Measurements from ENCODE around the gene MRPL38. TPM values are rescaled to one million over a fixed set of nuclear protein-coding genes. Genes with fewer than 3 reads are reported as not detected.

MRPL38 gene
- total and polyA plus RNA-seq, 4 donors: 47.8 to 105 (median 66.1) TPM

DNA sequence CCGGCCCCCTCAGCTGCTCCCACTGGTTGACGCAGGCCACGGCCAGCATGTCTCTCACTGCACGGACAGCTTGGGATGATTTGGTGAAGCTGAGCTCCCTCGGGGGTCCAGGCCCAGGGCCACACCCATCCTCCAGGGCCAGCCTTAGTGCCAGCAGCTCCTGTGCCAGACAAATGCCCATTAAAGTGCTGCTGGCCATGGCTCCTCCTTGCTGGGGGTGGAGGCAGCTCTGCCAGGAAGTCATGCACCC lies 28.8 kb downstream of the MRPL38 start:
- H3K4me3 ChIP-seq: no peak overlapping the region
- DNase-seq: no peak
- H3K27me3 ChIP-seq (ENCODE audit: control insufficient read depth in 3 of 3, insufficient read depth in 3 of 3, low read length in 2 of 3): no peaks in the 10 kb centered on the region
- peaks cover 3 to 36% (median 22%) of the 10 kb centered on the region in 5 donors for H3K4me1 ChIP-seq (ENCODE audit: control insufficient read depth in 5 of 5, insufficient read depth in 5 of 5, low read length in 5 of 5)
- no peak overlapping the region for H3K9ac ChIP-seq (ENCODE audit: insufficient read depth in 1 of 2, low read length in 2 of 2)
- H3K36me3 ChIP-seq (ENCODE audit: control insufficient read depth in 4 of 4, insufficient read depth in 4 of 4, low read length in 4 of 4): peaks cover 0 to 11% (median 7%) of the 10 kb centered on the region in 4 donors
- peak; percentile 42 for ATAC-seq (ENCODE audit: insufficient read depth, low FRiP score)
- WGBS, 2 donors: 41 to 48% methylated on average over 5 of the region's 5 CpGs
- TF ChIP-seq, protein P1, sequence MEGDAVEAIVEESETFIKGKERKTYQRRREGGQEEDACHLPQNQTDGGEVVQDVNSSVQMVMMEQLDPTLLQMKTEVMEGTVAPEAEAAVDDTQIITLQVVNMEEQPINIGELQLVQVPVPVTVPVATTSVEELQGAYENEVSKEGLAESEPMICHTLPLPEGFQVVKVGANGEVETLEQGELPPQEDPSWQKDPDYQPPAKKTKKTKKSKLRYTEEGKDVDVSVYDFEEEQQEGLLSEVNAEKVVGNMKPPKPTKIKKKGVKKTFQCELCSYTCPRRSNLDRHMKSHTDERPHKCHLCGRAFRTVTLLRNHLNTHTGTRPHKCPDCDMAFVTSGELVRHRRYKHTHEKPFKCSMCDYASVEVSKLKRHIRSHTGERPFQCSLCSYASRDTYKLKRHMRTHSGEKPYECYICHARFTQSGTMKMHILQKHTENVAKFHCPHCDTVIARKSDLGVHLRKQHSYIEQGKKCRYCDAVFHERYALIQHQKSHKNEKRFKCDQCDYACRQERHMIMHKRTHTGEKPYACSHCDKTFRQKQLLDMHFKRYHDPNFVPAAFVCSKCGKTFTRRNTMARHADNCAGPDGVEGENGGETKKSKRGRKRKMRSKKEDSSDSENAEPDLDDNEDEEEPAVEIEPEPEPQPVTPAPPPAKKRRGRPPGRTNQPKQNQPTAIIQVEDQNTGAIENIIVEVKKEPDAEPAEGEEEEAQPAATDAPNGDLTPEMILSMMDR (IDR thresholded peaks at IDR 0.05; ENCODE audit: control extremely low read depth, extremely low read depth): no peak
- no peaks in the 10 kb centered on the region for H3K9me3 ChIP-seq (ENCODE audit: control insufficient read depth in 4 of 4, insufficient read depth in 3 of 4, low read length in 3 of 4)
- peak overlapping the region; percentile 75 to 94 for H3K27ac ChIP-seq (ENCODE audit: low read depth in 1 of 2, low read length in 1 of 2)

DNA sequence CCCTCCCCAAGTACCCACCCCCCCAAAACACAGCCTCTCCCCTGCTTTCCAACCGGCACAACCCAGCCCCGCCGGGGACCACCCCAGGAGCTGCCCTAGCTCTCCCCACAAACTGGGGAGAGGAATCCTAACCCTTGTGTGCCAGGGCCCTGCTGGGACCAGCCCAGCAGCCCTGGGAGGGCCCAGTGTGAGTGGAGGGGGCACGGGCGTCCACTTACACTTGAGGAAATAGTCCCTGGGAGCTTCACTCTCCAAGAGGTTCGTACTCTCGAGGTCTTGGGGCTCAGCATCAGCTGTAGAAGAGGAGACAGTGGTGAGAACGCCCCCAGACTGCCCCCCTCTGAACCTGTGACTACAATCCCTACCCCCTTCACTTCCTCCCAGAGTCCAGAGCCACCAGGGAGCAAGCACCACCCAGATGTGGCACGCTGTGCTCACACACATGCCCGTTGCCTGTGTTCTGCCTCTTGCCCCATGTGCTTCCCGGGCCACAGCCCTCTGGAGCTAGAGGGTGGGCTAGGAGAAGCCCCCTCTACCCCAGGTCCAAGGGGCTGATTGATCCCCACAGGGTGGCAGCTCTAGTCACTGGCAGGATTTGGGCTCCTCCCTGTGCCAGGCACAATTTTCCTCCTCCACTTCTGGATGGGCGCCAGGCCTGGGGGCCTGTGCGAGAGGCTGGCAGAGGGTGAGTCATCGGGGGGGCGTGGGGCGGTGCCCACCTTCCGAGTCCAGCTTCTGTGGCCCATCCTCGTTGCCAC lies 29.3 kb downstream of the MRPL38 start:
- Histone ChIP-seq H3K4me1 (ENCODE audit: control insufficient read depth in 5 of 5, insufficient read depth in 5 of 5, low read length in 5 of 5) (peaks cover 3 to 41% (median 25%) of the 10 kb centered on the region in 5 donors), H3K4me3 (no peak overlapping the region), H3K9ac (ENCODE audit: insufficient read depth in 1 of 2, low read length in 2 of 2) (no peak overlapping the region), H3K27ac (ENCODE audit: low read depth in 1 of 2, low read length in 1 of 2) (peak overlapping the region; percentile 75 to 94), H3K27me3 (ENCODE audit: control insufficient read depth in 3 of 3, insufficient read depth in 3 of 3, low read length in 2 of 3) (no peaks in the 10 kb centered on the region), H3K36me3 (ENCODE audit: control insufficient read depth in 4 of 4, insufficient read depth in 4 of 4, low read length in 4 of 4) (peaks cover 0 to 11% (median 7%) of the 10 kb centered on the region in 4 donors), H3K9me3 (ENCODE audit: control insufficient read depth in 4 of 4, insufficient read depth in 3 of 4, low read length in 3 of 4) (no peaks in the 10 kb centered on the region)
- WGBS, 2 donors: 55 to 65% methylated on average over 17 to 18 of the region's 18 CpGs
- DNase-seq (no peak), ATAC-seq (ENCODE audit: insufficient read depth, low FRiP score) (no peak)
- TF ChIP-seq, protein P1 (IDR thresholded peaks at IDR 0.05; ENCODE audit: control extremely low read depth, extremely low read depth): no peak

DNA sequence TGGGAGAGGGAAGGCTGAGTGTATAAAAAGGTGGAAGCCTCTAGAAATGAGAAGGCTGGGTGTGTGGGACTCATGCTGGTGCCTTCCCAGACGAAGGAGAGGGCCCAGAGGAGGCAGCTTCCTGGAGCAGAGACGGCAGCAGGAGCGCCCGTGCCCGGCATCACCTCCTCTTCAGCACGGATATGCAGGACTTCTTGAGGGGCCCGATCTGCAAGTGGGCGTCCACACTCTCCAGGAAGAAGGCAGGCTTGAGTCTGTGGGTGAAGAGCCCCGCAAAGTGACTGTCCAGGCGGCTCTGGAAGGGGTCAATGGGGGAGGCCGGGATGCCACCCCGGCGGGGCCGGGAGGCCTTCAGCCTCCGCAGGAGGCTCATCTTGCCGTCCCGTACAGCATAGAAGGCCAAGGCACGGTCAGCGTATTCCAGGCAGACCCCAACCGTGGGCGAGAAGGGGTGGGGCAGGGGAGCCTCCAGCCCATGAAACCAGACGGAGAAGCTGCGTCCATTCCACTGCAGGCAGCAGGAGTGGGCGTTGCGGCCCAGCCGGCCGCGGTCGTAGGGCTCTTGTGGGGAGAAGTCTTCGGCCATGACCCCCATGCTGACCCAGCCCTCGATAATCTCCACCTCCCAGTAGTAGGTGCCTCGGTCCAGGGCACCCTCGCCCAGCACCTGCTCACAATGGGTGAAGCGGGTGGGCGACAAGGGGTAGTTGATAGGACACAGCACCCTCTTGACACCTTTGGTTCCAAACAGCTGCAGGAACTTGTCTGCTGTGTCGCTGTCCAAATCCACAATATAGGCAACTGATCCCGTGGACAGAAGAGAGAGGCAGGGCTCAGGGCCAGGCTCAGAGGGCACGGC lies 30.1 kb downstream of the MRPL38 start:
- TF ChIP-seq, protein P1 (IDR thresholded peaks at IDR 0.05; ENCODE audit: control extremely low read depth, extremely low read depth): no peak
- ATAC-seq (ENCODE audit: insufficient read depth, low FRiP score) (no peak), DNase-seq (no peak)
- H3K27me3 ChIP-seq (ENCODE audit: control insufficient read depth in 3 of 3, insufficient read depth in 3 of 3, low read length in 2 of 3): no peaks in the 10 kb centered on the region
- H3K4me1 ChIP-seq (ENCODE audit: control insufficient read depth in 5 of 5, insufficient read depth in 5 of 5, low read length in 5 of 5): peaks cover 3 to 49% (median 29%) of the 10 kb centered on the region in 5 donors
- peaks cover 0 to 11% (median 7%) of the 10 kb centered on the region in 4 donors for H3K36me3 ChIP-seq (ENCODE audit: control insufficient read depth in 4 of 4, insufficient read depth in 4 of 4, low read length in 4 of 4)
- no peak overlapping the region for H3K9ac ChIP-seq (ENCODE audit: insufficient read depth in 1 of 2, low read length in 2 of 2)
- 93 to 97% methylated on average over 38 of the region's 38 CpGs for WGBS, 2 donors
- no peak overlapping the region for H3K4me3 ChIP-seq
- no peaks in the 10 kb centered on the region for H3K9me3 ChIP-seq (ENCODE audit: control insufficient read depth in 4 of 4, insufficient read depth in 3 of 4, low read length in 3 of 4)
- peak overlapping the region in 1 of 2 donors; percentile 96 for H3K27ac ChIP-seq (ENCODE audit: low read depth in 1 of 2, low read length in 1 of 2)
